ENCODE measurements around the gene MFSD11. TPM values are rescaled to one million over a fixed set of nuclear protein-coding genes. Genes with fewer than 3 reads are reported as not detected.
"Not testable (repeated sequence)": the region's sequence is repeated elsewhere in the genome, so short reads cannot be mapped to it uniquely, and the experiment has no call there.

Gene MFSD11
- total and polyA plus RNA-seq, 7 donors, result 10.1 to 27.4 (median 20.7) TPM

DNA sequence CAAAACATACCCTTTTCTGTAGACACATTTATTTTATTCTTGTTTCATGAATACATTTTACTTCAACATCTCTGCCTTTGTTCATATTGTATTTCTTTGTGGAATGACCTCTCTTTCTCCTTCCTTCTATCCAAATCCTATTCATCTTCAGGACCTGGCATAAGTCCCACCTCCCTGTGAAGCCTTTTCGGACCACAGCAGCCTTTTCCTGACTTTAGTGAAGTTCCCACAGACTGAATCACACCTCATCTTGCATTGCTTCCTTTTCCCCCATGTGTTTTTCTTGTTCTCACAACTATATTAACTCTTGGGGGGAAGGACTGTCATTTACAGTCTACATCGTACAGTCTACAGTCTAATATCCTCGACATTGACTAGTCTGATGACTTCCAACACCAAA lies 58.2 kb downstream of the MFSD11 start:
- Histone ChIP-seq H3K36me3 (ENCODE audit: insufficient read depth in 1 of 2, low read depth in 1 of 2) (no peaks in the 10 kb centered on the region), H3K4me1 (no peaks in the 10 kb centered on the region), H3K27me3 (ENCODE audit: insufficient read depth in 3 of 3, low read length in 2 of 3) (no peaks in the 10 kb centered on the region), H3K9me3 (no peaks in the 10 kb centered on the region), H3K27ac (no peak overlapping the region), H3K4me3 (no peak overlapping the region)
- 56 to 65% (median 63%) methylated on average over 3 of the region's 3 CpGs for WGBS, 3 donors
- DNase-seq (no peak), ATAC-seq (no peak)
- intact Hi-C loops (cut with DNase I), result no loop called here
- TF ChIP-seq, protein P1, sequence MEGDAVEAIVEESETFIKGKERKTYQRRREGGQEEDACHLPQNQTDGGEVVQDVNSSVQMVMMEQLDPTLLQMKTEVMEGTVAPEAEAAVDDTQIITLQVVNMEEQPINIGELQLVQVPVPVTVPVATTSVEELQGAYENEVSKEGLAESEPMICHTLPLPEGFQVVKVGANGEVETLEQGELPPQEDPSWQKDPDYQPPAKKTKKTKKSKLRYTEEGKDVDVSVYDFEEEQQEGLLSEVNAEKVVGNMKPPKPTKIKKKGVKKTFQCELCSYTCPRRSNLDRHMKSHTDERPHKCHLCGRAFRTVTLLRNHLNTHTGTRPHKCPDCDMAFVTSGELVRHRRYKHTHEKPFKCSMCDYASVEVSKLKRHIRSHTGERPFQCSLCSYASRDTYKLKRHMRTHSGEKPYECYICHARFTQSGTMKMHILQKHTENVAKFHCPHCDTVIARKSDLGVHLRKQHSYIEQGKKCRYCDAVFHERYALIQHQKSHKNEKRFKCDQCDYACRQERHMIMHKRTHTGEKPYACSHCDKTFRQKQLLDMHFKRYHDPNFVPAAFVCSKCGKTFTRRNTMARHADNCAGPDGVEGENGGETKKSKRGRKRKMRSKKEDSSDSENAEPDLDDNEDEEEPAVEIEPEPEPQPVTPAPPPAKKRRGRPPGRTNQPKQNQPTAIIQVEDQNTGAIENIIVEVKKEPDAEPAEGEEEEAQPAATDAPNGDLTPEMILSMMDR (IDR thresholded peaks at IDR 0.05), result no peak

DNA sequence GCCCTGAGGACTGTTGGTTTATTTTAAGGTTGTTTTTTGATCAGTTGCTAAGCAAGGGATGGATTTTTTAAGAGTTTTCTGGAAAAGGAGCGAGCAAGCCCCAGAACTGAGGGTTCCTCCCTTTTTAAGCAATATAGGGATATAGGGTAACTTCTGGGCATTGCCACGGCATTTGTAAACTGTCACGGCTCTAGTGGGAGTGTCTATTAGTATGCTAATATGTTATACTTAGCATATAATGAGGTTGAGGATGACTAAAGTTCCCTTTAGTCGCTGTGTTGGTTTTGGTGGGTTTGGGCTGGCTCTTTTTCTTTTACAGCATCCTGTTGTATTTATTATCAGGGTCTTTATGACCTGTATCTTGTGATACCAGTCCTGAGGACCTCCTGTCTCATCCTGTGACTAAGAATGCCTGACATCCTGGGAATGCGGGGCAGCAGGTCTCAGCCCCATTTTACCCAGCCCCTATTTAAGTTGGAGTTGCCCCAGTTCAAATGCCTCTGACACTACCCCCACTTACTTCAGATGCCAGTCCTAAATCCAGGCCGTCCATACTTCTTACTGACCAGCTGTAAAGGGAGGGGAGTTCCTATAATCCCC lies 59.4 kb downstream of the MFSD11 start:
- Histone ChIP-seq H3K4me3 (no peak overlapping the region), H3K36me3 (ENCODE audit: insufficient read depth in 1 of 2, low read depth in 1 of 2) (no peaks in the 10 kb centered on the region), H3K27me3 (ENCODE audit: insufficient read depth in 3 of 3, low read length in 2 of 3) (no peaks in the 10 kb centered on the region), H3K4me1 (no peaks in the 10 kb centered on the region), H3K27ac (no peak overlapping the region), H3K9me3 (no peaks in the 10 kb centered on the region)
- intact Hi-C loops (cut with DNase I), result no loop called here
- DNase-seq (no peak), ATAC-seq (no peak)
- 62 to 68% (median 66%) methylated on average over 6 of the region's 6 CpGs for WGBS, 3 donors
- TF ChIP-seq, protein P1 (IDR thresholded peaks at IDR 0.05), result no peak

DNA sequence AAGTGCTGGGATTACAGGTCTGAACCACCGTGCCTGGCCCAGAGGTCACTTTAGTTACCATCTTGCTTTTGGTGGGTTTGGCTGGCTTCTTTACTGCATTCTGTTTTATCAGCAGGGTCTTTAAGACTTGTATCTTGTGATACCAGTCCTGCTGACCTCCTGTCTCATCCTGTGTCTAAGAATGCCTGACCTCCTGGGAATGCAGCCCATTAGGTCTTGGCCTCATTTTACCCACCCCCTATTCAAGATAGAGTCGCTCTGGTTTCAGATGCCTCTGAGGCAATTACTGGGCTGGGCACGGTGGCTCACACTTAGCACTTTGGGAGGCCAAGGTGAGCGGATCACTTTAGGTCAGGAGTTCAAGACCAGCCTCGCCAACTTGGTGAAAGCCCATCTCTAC lies 63.8 kb downstream of the MFSD11 start:
- Histone ChIP-seq H3K27ac (no peak overlapping the region), H3K36me3 (ENCODE audit: insufficient read depth in 1 of 2, low read depth in 1 of 2) (no peaks in the 10 kb centered on the region), H3K9me3 (no peaks in the 10 kb centered on the region), H3K4me3 (no peak overlapping the region), H3K27me3 (ENCODE audit: insufficient read depth in 3 of 3, low read length in 2 of 3) (no peaks in the 10 kb centered on the region), H3K4me1 (no peaks in the 10 kb centered on the region)
- intact Hi-C loops (cut with DNase I), result no loop called here
- 83 to 88% (median 87%) methylated on average over 5 of the region's 5 CpGs for WGBS, 3 donors
- ATAC-seq, result no peak
- DNase-seq, result no peak
- TF ChIP-seq, protein P1 (IDR thresholded peaks at IDR 0.05), result no peak

DNA sequence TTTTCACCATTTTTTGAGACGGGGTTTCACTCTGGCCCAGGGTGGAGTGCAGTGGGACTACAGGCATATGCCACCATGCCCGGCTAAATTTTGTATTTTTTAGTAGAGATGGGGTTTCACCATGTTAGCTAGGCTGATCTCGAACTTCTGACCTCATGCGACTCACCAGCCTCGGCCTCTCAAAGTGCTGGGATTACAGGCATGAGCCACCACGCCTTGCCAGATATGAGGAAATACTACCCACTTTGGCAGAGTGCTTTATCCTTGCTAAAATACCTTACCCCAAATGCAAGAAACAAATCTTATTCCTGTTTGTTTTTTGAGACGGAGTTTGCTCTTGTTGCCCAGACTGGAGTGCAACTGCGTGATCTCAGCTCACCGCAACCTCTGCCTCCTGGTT lies 67.4 kb downstream of the MFSD11 start:
- Histone ChIP-seq H3K27me3 (ENCODE audit: insufficient read depth in 3 of 3, low read length in 2 of 3) (no peaks in the 10 kb centered on the region), H3K9me3 (no peaks in the 10 kb centered on the region), H3K4me1 (no peaks in the 10 kb centered on the region), H3K36me3 (ENCODE audit: insufficient read depth in 1 of 2, low read depth in 1 of 2) (no peaks in the 10 kb centered on the region), H3K4me3 (no peak overlapping the region), H3K27ac (no peak overlapping the region)
- 81 to 88% (median 86%) methylated on average over 9 of the region's 9 CpGs for WGBS, 3 donors
- intact Hi-C loops (cut with DNase I), result no loop called here
- no peak for ATAC-seq
- no peak for DNase-seq
- TF ChIP-seq, protein P1 (IDR thresholded peaks at IDR 0.05), result no peak

DNA sequence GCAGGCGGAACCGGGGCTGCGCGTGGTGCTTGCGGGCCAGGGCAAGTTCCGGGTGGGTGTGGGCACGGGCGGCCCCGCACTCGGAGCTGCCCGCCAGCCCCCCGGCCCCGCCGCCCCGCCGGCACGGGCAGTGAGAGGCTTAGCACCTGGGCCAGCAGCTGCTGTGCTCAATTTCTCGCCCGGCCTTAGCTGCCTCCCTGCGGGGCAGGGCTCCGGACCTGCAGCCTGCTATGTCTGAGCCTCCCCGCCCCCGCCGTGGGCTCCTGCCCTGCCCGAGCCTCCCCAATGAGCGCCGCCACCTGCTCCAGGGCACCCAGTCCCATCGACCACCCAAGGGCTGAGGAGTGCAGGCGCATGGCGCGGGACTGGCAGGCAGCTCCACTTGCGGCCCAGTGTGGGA lies 68.2 kb downstream of the MFSD11 start:
- H3K4me1 ChIP-seq; DNase-seq; H3K4me3 ChIP-seq; intact Hi-C loops (cut with DNase I); H3K36me3 ChIP-seq (ENCODE audit: insufficient read depth in 1 of 2, low read depth in 1 of 2); ATAC-seq; H3K27ac ChIP-seq; H3K27me3 ChIP-seq (ENCODE audit: insufficient read depth in 3 of 3, low read length in 2 of 3); H3K9me3 ChIP-seq: not testable (repeated sequence)
- 87 to 92% (median 89%) methylated on average over 17 to 32 of the region's 32 CpGs for WGBS, 3 donors

DNA sequence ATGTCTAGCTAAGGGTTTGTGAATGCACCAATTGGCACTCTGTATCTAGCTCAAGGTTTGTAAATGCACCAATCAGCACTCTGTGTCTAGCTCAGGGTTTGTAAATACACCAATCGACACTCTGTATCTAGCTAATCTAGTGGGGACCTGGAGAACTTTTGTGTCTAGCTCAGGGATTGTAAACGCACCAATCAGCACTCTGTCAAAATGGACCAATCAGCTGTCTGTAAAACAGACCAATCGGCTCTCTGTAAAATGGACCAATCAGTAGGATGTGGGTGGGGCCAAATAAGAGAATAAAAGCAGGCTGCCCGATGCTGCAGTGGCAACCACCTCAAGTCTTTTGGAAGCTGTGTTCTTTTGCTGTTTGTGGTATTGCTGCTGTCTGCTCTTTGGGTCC lies 68.8 kb downstream of the MFSD11 start:
- H3K27ac ChIP-seq; intact Hi-C loops (cut with DNase I); H3K4me1 ChIP-seq; H3K9me3 ChIP-seq; ATAC-seq; H3K27me3 ChIP-seq (ENCODE audit: insufficient read depth in 3 of 3, low read length in 2 of 3); H3K4me3 ChIP-seq; DNase-seq; H3K36me3 ChIP-seq (ENCODE audit: insufficient read depth in 1 of 2, low read depth in 1 of 2): not testable (repeated sequence)
- WGBS, 3 donors, result 90 to 95% (median 90%) methylated on average over 4 of the region's 4 CpGs
